WERI-Rb-1 (cell line): ENCODE measurements around the gene YES1.
"Not testable (repeated sequence)": the region's sequence is repeated elsewhere in the genome, so short reads cannot be mapped to it uniquely, and the experiment has no call there.

ENCODE experiments used
- DNase-seq: peaks from one replicate; pipeline ENCODE4 v3.0.0-alpha.2; 2020
- H3K27ac ChIP-seq: fragments of 250-450 bp; sonication (Bioruptor Pico); 2 replicates; pipeline ENCODE4 v1.5.1; 2020; ENCODE audit warnings: mild to moderate bottlenecking, moderate library complexity
- H3K27me3 ChIP-seq: fragments of 250-450 bp; sonication (Bioruptor Pico); 2 replicates; pipeline ENCODE4 v1.5.1; 2021; ENCODE audit warnings: mild to moderate bottlenecking, low read depth, moderate library complexity; ENCODE audit not compliant: insufficient read depth, severe bottlenecking
- H3K36me3 ChIP-seq: fragments of 250-450 bp; sonication (Bioruptor Pico); 2 replicates; pipeline ENCODE4 v1.5.1; 2020; ENCODE audit warnings: mild to moderate bottlenecking, moderate library complexity
- H3K4me3 ChIP-seq: 2 replicates; pipeline ENCODE4 v1.5.1; 2011; ENCODE audit warnings: low read depth, mild to moderate bottlenecking, control low read depth, low read length
- H3K9me3 ChIP-seq: fragments of 250-450 bp; sonication (Bioruptor Pico); 2 replicates; pipeline ENCODE4 v1.5.1; 2021; ENCODE audit warnings: mild to moderate bottlenecking, moderate library complexity; ENCODE audit not compliant: severe bottlenecking
- CTCF ChIP-seq: IDR thresholded peaks from 2 replicates; pipeline ENCODE4 v1.5.1; 2011; ENCODE audit warnings: low read depth, mild to moderate bottlenecking, control low read depth, inconsistent platforms, low read length

The YES1 gene

GRCh38 chr18:765764-766549 lies 46.1 kb downstream of the YES1 start:
- H3K27me3 ChIP-seq = no peaks in the 10 kb centered on the region
- H3K9me3 ChIP-seq = no peaks in the 10 kb centered on the region
- H3K27ac ChIP-seq = no peak overlapping the region; the same call in 1 of the 2 replicates
- H3K36me3 ChIP-seq = no peaks in the 10 kb centered on the region
- no peak for TF ChIP-seq CTCF
- no peak overlapping the region for H3K4me3 ChIP-seq
- peak; percentile 26 for DNase-seq

- H3K9me3 ChIP-seq, H3K27me3 ChIP-seq, H3K27ac ChIP-seq, H3K4me3 ChIP-seq, H3K36me3 ChIP-seq, DNase-seq: not testable (repeated sequence)
These were observed 52.2 kb downstream of the YES1 start for GRCh38 chr18:759864-760263.

- Histone ChIP-seq H3K27me3 (no peaks in the 10 kb centered on the region), H3K27ac (no peak overlapping the region), H3K4me3 (no peak overlapping the region), H3K9me3 (no peaks in the 10 kb centered on the region), H3K36me3 (peaks cover 17% of the 10 kb centered on the region)
- DNase-seq = no peak
- no peak for TF ChIP-seq CTCF
These were observed 56.5 kb downstream of the YES1 start for GRCh38 chr18:755506-755905.

GRCh38 chr18:754656-755055 lies 57.4 kb downstream of the YES1 start:
- Histone ChIP-seq H3K4me3 (no peak overlapping the region), H3K27ac (no peak overlapping the region), H3K27me3 (no peaks in the 10 kb centered on the region), H3K36me3 (peaks cover 17% of the 10 kb centered on the region), H3K9me3 (no peaks in the 10 kb centered on the region)
- no peak for TF ChIP-seq CTCF
- no peak for DNase-seq

GRCh38 chr18:750456-750855 lies 61.6 kb downstream of the YES1 start:
- Histone ChIP-seq H3K4me3 (no peak overlapping the region), H3K9me3 (no peaks in the 10 kb centered on the region), H3K36me3 (peaks cover 18% of the 10 kb centered on the region), H3K27me3 (no peaks in the 10 kb centered on the region), H3K27ac (no peak overlapping the region)
- no peak for TF ChIP-seq CTCF
- no peak for DNase-seq

- H3K36me3 ChIP-seq = peaks cover 23% of the 10 kb centered on the region
- H3K27ac ChIP-seq = no peak overlapping the region
- H3K4me3 ChIP-seq = no peak overlapping the region
These were observed 67.0 kb downstream of the YES1 start for GRCh38 chr18:744832-745597.

More at GRCh38 chr18:744832-745597, 67.0 kb downstream of the YES1 start:
- TF ChIP-seq CTCF = no peak
- no peaks in the 10 kb centered on the region for H3K27me3 ChIP-seq
- DNase-seq = no peak
- H3K9me3 ChIP-seq = no peaks in the 10 kb centered on the region
